Measurements from ENCODE around the gene ADAMTS5.

ADAMTS5 gene

GRCh38 chr21:26935977-26936376 lies 30.9 kb downstream of the ADAMTS5 start:
- Histone ChIP-seq H4K91ac (ENCODE audit: low read length) (no peak overlapping the region), H2AFZ (ENCODE audit: low read depth, low read length) (no peak overlapping the region), H3K36me3 (ENCODE audit: control insufficient read depth in 1 of 2, insufficient read depth in 2 of 2, low read depth in 1 of 2, low read length in 2 of 2) (peaks cover 26 to 66% of the 10 kb centered on the region in 2 experiments), H2BK15ac (ENCODE audit: low read depth, poor library complexity, severe bottlenecking) (no peak overlapping the region), H3K4ac (ENCODE audit: low read depth in 1 of 2, low read length in 2 of 2) (no peak overlapping the region), H3K4me1 (ENCODE audit: control insufficient read depth, insufficient read depth, low read depth, low read length) (no peaks in the 10 kb centered on the region), H2BK120ac (ENCODE audit: low read depth, low read length) (no peak overlapping the region), H3K9ac (ENCODE audit: low read length) (peak overlapping the region; percentile 28), H3K4me2 (ENCODE audit: low read length, poor library complexity, severe bottlenecking) (no peak overlapping the region), H3K27me3 (ENCODE audit: control insufficient read depth in 1 of 2, insufficient read depth in 1 of 2, low read length in 2 of 2) (no peaks in the 10 kb centered on the region), H2BK12ac (ENCODE audit: low read length in 2 of 2) (peak overlapping the region in 1 of 2 experiments; percentile 61), H3K14ac (ENCODE audit: low read length in 2 of 2) (no peak overlapping the region), H3K4me3 (ENCODE audit: insufficient read depth in 1 of 2, low read depth in 1 of 2, low read length in 2 of 2) (no peak overlapping the region), H3K79me1 (replicated peaks; ENCODE audit: low read length, poor library complexity, severe bottlenecking) (peaks cover 8% of the 10 kb centered on the region), H3K23ac (ENCODE audit: low read length in 2 of 2) (no peak overlapping the region), H2BK5ac (ENCODE audit: low read depth, low read length, poor library complexity, severe bottlenecking) (no peak overlapping the region), H3K9me3 (ENCODE audit: control insufficient read depth, low read length) (no peaks in the 10 kb centered on the region), H3K27ac (ENCODE audit: low read length, poor library complexity, severe bottlenecking) (no peak overlapping the region), H3K18ac (ENCODE audit: low read depth in 1 of 2, low read length in 2 of 2) (no peak overlapping the region), H2AK5ac (ENCODE audit: low read length, severe bottlenecking) (no peak overlapping the region), H4K8ac (ENCODE audit: low read length) (no peak overlapping the region)
- DNase-seq, result no peak

GRCh38 chr21:26934383-26934782 lies 32.5 kb downstream of the ADAMTS5 start:
- no peak overlapping the region for H2BK5ac ChIP-seq (ENCODE audit: low read depth, low read length, poor library complexity, severe bottlenecking)

GRCh38 chr21:26933448-26933847 lies 33.4 kb downstream of the ADAMTS5 start:
- H3K4me2 ChIP-seq (ENCODE audit: low read length, poor library complexity, severe bottlenecking), result no peak overlapping the region
- no peak overlapping the region for H4K91ac ChIP-seq (ENCODE audit: low read length)
- H3K27ac ChIP-seq (ENCODE audit: low read length, poor library complexity, severe bottlenecking), result no peak overlapping the region
- H2BK120ac ChIP-seq (ENCODE audit: low read depth, low read length), result no peak overlapping the region
- no peak overlapping the region for H3K4ac ChIP-seq (ENCODE audit: low read depth in 1 of 2, low read length in 2 of 2)
- H2BK5ac ChIP-seq (ENCODE audit: low read depth, low read length, poor library complexity, severe bottlenecking), result no peak overlapping the region
- no peak overlapping the region for H2BK12ac ChIP-seq (ENCODE audit: low read length in 2 of 2)
- H4K8ac ChIP-seq (ENCODE audit: low read length), result no peak overlapping the region
- DNase-seq, result peak; percentile 49
- H3K27me3 ChIP-seq (ENCODE audit: control insufficient read depth in 1 of 2, insufficient read depth in 1 of 2, low read length in 2 of 2), result no peaks in the 10 kb centered on the region
- H2AFZ ChIP-seq (ENCODE audit: low read depth, low read length), result no peak overlapping the region
- H3K23ac ChIP-seq (ENCODE audit: low read length in 2 of 2), result no peak overlapping the region
- H3K9ac ChIP-seq (ENCODE audit: low read length), result no peak overlapping the region
- peaks cover 27 to 82% of the 10 kb centered on the region in 2 experiments for H3K36me3 ChIP-seq (ENCODE audit: control insufficient read depth in 1 of 2, insufficient read depth in 2 of 2, low read depth in 1 of 2, low read length in 2 of 2)
- no peaks in the 10 kb centered on the region for H3K4me1 ChIP-seq (ENCODE audit: control insufficient read depth, insufficient read depth, low read depth, low read length)
- H2AK5ac ChIP-seq (ENCODE audit: low read length, severe bottlenecking), result no peak overlapping the region
- H3K14ac ChIP-seq (ENCODE audit: low read length in 2 of 2), result no peak overlapping the region
- no peak overlapping the region for H3K18ac ChIP-seq (ENCODE audit: low read depth in 1 of 2, low read length in 2 of 2)
- 69% methylated on average over 4 of the region's 4 CpGs for WGBS
- no peak overlapping the region for H2BK15ac ChIP-seq (ENCODE audit: low read depth, poor library complexity, severe bottlenecking)
- H3K79me1 ChIP-seq (replicated peaks; ENCODE audit: low read length, poor library complexity, severe bottlenecking), result peaks cover 8% of the 10 kb centered on the region
- no peak overlapping the region for H3K4me3 ChIP-seq (ENCODE audit: insufficient read depth in 1 of 2, low read depth in 1 of 2, low read length in 2 of 2)
- H3K9me3 ChIP-seq (ENCODE audit: control insufficient read depth, low read length), result no peaks in the 10 kb centered on the region

More at GRCh38 chr21:26934383-26934782, 32.5 kb downstream of the ADAMTS5 start:
- Histone ChIP-seq H2BK15ac (ENCODE audit: low read depth, poor library complexity, severe bottlenecking) (no peak overlapping the region), H3K23ac (ENCODE audit: low read length in 2 of 2) (no peak overlapping the region), H3K9ac (ENCODE audit: low read length) (no peak overlapping the region), H3K4me2 (ENCODE audit: low read length, poor library complexity, severe bottlenecking) (no peak overlapping the region), H3K18ac (ENCODE audit: low read depth in 1 of 2, low read length in 2 of 2) (peak overlapping the region in 1 of 2 experiments; percentile 25), H3K14ac (ENCODE audit: low read length in 2 of 2) (no peak overlapping the region), H3K27ac (ENCODE audit: low read length, poor library complexity, severe bottlenecking) (no peak overlapping the region), H2AK5ac (ENCODE audit: low read length, severe bottlenecking) (no peak overlapping the region), H3K4me1 (ENCODE audit: control insufficient read depth, insufficient read depth, low read depth, low read length) (no peaks in the 10 kb centered on the region), H3K4me3 (ENCODE audit: insufficient read depth in 1 of 2, low read depth in 1 of 2, low read length in 2 of 2) (no peak overlapping the region), H3K9me3 (ENCODE audit: control insufficient read depth, low read length) (no peaks in the 10 kb centered on the region), H3K79me1 (replicated peaks; ENCODE audit: low read length, poor library complexity, severe bottlenecking) (peaks cover 8% of the 10 kb centered on the region), H4K91ac (ENCODE audit: low read length) (no peak overlapping the region), H3K36me3 (ENCODE audit: control insufficient read depth in 1 of 2, insufficient read depth in 2 of 2, low read depth in 1 of 2, low read length in 2 of 2) (peaks cover 29 to 80% of the 10 kb centered on the region in 2 experiments), H2BK120ac (ENCODE audit: low read depth, low read length) (no peak overlapping the region), H2BK12ac (ENCODE audit: low read length in 2 of 2) (peak overlapping the region in 1 of 2 experiments; percentile 80), H2AFZ (ENCODE audit: low read depth, low read length) (no peak overlapping the region), H3K4ac (ENCODE audit: low read depth in 1 of 2, low read length in 2 of 2) (no peak overlapping the region), H4K8ac (ENCODE audit: low read length) (no peak overlapping the region), H3K27me3 (ENCODE audit: control insufficient read depth in 1 of 2, insufficient read depth in 1 of 2, low read length in 2 of 2) (no peaks in the 10 kb centered on the region)
- WGBS, result 97% methylated on average over 11 of the region's 11 CpGs
- no peak for DNase-seq

- Histone ChIP-seq H3K4me3 (ENCODE audit: insufficient read depth in 1 of 2, low read depth in 1 of 2, low read length in 2 of 2) (no peak overlapping the region), H3K9me3 (ENCODE audit: control insufficient read depth, low read length) (no peaks in the 10 kb centered on the region)
These were observed 41.3 kb downstream of the ADAMTS5 start for GRCh38 chr21:26925636-26926035.

More at GRCh38 chr21:26925636-26926035, 41.3 kb downstream of the ADAMTS5 start:
- Histone ChIP-seq H3K23ac (ENCODE audit: low read length in 2 of 2) (no peak overlapping the region), H2BK5ac (ENCODE audit: low read depth, low read length, poor library complexity, severe bottlenecking) (no peak overlapping the region), H2BK12ac (ENCODE audit: low read length in 2 of 2) (no peak overlapping the region), H3K9ac (ENCODE audit: low read length) (no peak overlapping the region), H4K91ac (ENCODE audit: low read length) (no peak overlapping the region), H3K36me3 (ENCODE audit: control insufficient read depth in 1 of 2, insufficient read depth in 2 of 2, low read depth in 1 of 2, low read length in 2 of 2) (peaks cover 20 to 83% of the 10 kb centered on the region in 2 experiments), H3K4me2 (ENCODE audit: low read length, poor library complexity, severe bottlenecking) (no peak overlapping the region), H3K4ac (ENCODE audit: low read depth in 1 of 2, low read length in 2 of 2) (no peak overlapping the region), H2BK15ac (ENCODE audit: low read depth, poor library complexity, severe bottlenecking) (no peak overlapping the region), H3K79me1 (replicated peaks; ENCODE audit: low read length, poor library complexity, severe bottlenecking) (peaks cover 4% of the 10 kb centered on the region), H3K14ac (ENCODE audit: low read length in 2 of 2) (no peak overlapping the region), H2AK5ac (ENCODE audit: low read length, severe bottlenecking) (no peak overlapping the region), H3K27me3 (ENCODE audit: control insufficient read depth in 1 of 2, insufficient read depth in 1 of 2, low read length in 2 of 2) (no peaks in the 10 kb centered on the region), H3K27ac (ENCODE audit: low read length, poor library complexity, severe bottlenecking) (no peak overlapping the region), H2AFZ (ENCODE audit: low read depth, low read length) (no peak overlapping the region), H2BK120ac (ENCODE audit: low read depth, low read length) (no peak overlapping the region), H3K18ac (ENCODE audit: low read depth in 1 of 2, low read length in 2 of 2) (no peak overlapping the region), H3K4me1 (ENCODE audit: control insufficient read depth, insufficient read depth, low read depth, low read length) (peaks cover 1% of the 10 kb centered on the region), H4K8ac (ENCODE audit: low read length) (no peak overlapping the region)
- DNase-seq, result no peak
- WGBS, result 93% methylated on average over 2 of the region's 4 CpGs
